ENCODE measurements around the gene C1QTNF8. TPM values are rescaled to one million over a fixed set of nuclear protein-coding genes. Genes with fewer than 3 reads are reported as not detected.

The C1QTNF8 gene
- total RNA-seq, 1 donor from 2014 or later: not detected

DNA sequence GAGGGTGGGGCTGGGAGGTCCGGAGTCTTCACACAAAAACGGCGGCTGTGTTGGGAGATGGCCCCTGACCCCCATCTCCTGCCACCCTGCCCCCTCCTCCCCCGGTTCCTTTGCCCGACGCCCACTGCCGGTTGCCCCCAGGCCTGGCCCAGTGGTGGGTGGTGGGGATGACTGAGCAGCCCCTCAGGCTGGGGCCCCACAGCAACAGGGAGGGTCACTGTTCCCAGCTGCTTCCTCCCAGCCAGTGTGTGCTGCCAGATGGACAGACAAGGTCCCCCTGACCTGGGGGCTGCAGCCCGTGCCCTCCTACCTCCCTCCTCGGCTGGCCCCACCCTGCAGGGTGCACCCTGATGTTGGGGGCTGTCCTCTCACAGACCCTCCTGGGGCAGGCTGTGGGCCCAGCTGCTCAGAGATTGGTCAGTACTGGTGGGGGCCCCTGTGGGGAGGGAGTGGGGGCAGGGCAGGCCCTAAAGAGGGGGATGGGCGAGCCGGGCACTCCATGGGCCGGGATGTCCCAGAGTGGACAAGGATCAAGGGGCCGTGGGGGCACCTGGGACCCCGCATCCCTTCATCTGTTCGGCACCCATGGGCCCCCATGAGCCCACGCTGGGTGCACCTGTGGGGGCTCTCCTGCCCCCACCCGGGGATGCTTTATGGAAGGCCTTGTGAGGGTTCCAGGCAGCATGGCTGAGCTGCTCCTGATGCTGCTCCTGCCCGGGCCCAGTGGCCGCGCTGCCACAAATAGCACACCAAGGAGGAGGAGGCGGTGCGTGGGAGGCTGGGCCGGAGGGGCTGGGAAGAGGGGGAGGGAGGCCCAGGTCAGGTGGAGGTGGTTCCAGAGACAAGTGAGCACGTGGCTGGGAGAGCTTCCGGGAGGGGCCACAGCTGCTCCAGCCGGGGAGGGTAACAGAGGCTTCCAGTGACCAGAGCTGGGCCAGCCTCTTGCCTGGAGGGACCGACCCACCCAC lies 5.1 kb downstream of the C1QTNF8 start:
- H3K79me2 ChIP-seq (ENCODE audit: insufficient read depth, low read length): no peaks in the 10 kb centered on the region
- peaks cover under 1% of the 10 kb centered on the region for H3K9me3 ChIP-seq (ENCODE audit: insufficient read depth, low read depth, low read length)
- TF ChIP-seq CTCF (IDR thresholded peaks at IDR 0.05; ENCODE audit: insufficient read depth, low read depth, low read length) (no peak), EZH2 (IDR thresholded peaks at IDR 0.05; ENCODE audit: insufficient read depth, low read length) (no peak)
- no peak for DNase-seq (ENCODE audit: low read depth)
- Mint-ChIP-seq H3K9me3 (ENCODE audit: unreplicated experiment) (peaks cover 1% of the 10 kb centered on the region), H3K4me3 (ENCODE audit: unreplicated experiment) (no peak overlapping the region), H3K36me3 (ENCODE audit: low read depth, unreplicated experiment) (no peaks in the 10 kb centered on the region), H3K27me3 (ENCODE audit: low read depth, unreplicated experiment) (peaks cover 6% of the 10 kb centered on the region), H3K27ac (ENCODE audit: unreplicated experiment) (no peak overlapping the region), H3K4me1 (ENCODE audit: low read depth, unreplicated experiment) (no peaks in the 10 kb centered on the region)
- no peak for FAIRE-seq
- H3K36me3 ChIP-seq (ENCODE audit: insufficient read depth, low read length): no peaks in the 10 kb centered on the region
- H3K27me3 ChIP-seq (ENCODE audit: insufficient read depth, low read length): peaks cover 8% of the 10 kb centered on the region
- no peak overlapping the region for H3K4me2 ChIP-seq (ENCODE audit: low read length)
- H4K20me1 ChIP-seq (ENCODE audit: insufficient read depth, low read length): no peaks in the 10 kb centered on the region
- H2AFZ ChIP-seq (ENCODE audit: low read depth, low read length): no peak overlapping the region
- no peak overlapping the region for H3K4me3 ChIP-seq (ENCODE audit: insufficient read depth, low read depth, low read length)
- H3K4me1 ChIP-seq (ENCODE audit: insufficient read depth, low read length): no peaks in the 10 kb centered on the region
- H3K9ac ChIP-seq (ENCODE audit: low read length): no peak overlapping the region
- H3K27ac ChIP-seq (ENCODE audit: low read depth, low read length): no peak overlapping the region

DNA sequence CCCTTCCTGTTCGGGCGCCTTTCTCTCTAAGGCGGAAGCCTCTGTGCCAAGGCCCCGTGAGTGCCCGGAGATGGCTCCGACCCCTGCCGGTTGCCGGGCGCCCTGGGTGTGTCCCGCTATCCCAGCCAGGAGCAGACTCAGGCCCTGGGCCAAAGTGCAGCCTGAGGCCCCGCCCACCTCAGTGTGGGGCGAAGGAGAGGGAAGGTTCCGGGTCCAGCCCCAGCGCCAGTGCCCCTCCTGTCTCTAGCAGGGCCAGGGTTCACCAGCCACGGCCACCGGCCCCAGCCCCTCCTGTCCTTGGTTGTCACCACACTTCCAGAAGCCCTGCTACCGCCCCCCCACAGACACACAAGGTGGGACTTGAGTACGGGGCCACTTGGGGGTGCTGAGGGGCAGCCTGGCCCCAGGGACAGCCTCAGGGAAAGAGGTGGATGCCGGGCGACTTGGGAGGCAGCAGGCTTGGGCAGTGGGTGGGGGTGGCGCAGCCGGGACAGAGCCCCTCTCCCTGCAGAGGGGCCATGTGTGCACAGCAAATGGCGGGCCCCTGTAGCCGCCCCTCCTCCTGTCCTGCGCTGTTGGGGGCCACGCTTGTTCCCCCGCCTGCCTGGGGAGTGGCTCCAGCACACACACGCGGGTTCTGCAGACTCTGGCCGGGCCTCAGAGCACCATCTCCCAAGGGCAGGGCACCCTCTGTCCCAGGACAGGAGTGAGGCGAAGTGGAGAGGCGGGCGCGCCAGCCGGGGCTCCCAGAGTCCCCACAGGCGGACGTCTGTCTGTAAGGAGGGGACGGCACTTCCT lies 6.0 kb downstream of the C1QTNF8 start:
- Histone ChIP-seq H3K36me3 (ENCODE audit: insufficient read depth, low read length) (no peaks in the 10 kb centered on the region), H2AFZ (ENCODE audit: low read depth, low read length) (no peak overlapping the region), H3K27ac (ENCODE audit: low read depth, low read length) (no peak overlapping the region), H3K4me1 (ENCODE audit: insufficient read depth, low read length) (no peaks in the 10 kb centered on the region), H3K79me2 (ENCODE audit: insufficient read depth, low read length) (no peaks in the 10 kb centered on the region), H3K9me3 (ENCODE audit: insufficient read depth, low read depth, low read length) (peaks cover 8% of the 10 kb centered on the region), H3K4me3 (ENCODE audit: insufficient read depth, low read depth, low read length) (no peak overlapping the region), H3K27me3 (ENCODE audit: insufficient read depth, low read length) (peaks cover 7% of the 10 kb centered on the region), H4K20me1 (ENCODE audit: insufficient read depth, low read length) (no peaks in the 10 kb centered on the region), H3K4me2 (ENCODE audit: low read length) (no peak overlapping the region), H3K9ac (ENCODE audit: low read length) (no peak overlapping the region)
- H3K36me3 Mint-ChIP-seq (ENCODE audit: low read depth, unreplicated experiment): peaks cover 2% of the 10 kb centered on the region
- no peak overlapping the region for H3K27ac Mint-ChIP-seq (ENCODE audit: unreplicated experiment)
- H3K4me3 Mint-ChIP-seq (ENCODE audit: unreplicated experiment): no peak overlapping the region
- FAIRE-seq (no peak), DNase-seq (ENCODE audit: low read depth) (no peak)
- H3K27me3 Mint-ChIP-seq (ENCODE audit: low read depth, unreplicated experiment): peaks cover 10% of the 10 kb centered on the region
- peaks cover 9% of the 10 kb centered on the region for H3K9me3 Mint-ChIP-seq (ENCODE audit: unreplicated experiment)
- no peak for TF ChIP-seq EZH2 (IDR thresholded peaks at IDR 0.05; ENCODE audit: insufficient read depth, low read length)
- TF ChIP-seq CTCF (IDR thresholded peaks at IDR 0.05; ENCODE audit: insufficient read depth, low read depth, low read length): no peak
- no peaks in the 10 kb centered on the region for H3K4me1 Mint-ChIP-seq (ENCODE audit: low read depth, unreplicated experiment)

Data from astrocyte (in vitro differentiated cells and primary cell).